Type B pancreatic cell (in vitro differentiated cells): ENCODE results near the gene FER. TPM values are rescaled to one million over a fixed set of nuclear protein-coding genes. Genes with fewer than 3 reads are reported as not detected.
"Not testable (repeated sequence)": the region's sequence is repeated elsewhere in the genome, so short reads cannot be mapped to it uniquely, and the experiment has no call there.

Experiments used
- DNase-seq: peaks from one replicate; pipeline ENCODE4 v3.0.0; 2021; ENCODE audit warnings: mixed read lengths; ENCODE audit not compliant: unreplicated experiment; ENCODE audit errors: extremely low spot score
- H3K27ac Mint-ChIP-seq: 2 replicates; pipeline ENCODE4 v1.8.0; 2021; ENCODE audit warnings: mild to moderate bottlenecking, mixed read lengths
- H3K27me3 Mint-ChIP-seq: 2 replicates; pipeline ENCODE4 v1.8.0; 2021; ENCODE audit warnings: mixed read lengths
- H3K36me3 Mint-ChIP-seq: 2 replicates; pipeline ENCODE4 v1.8.0; 2021; ENCODE audit warnings: mixed read lengths
- H3K4me1 Mint-ChIP-seq: one replicate; pipeline ENCODE4 v1.8.0; 2021; ENCODE audit warnings: mixed read lengths; ENCODE audit not compliant: unreplicated experiment
- H3K4me3 Mint-ChIP-seq: 2 replicates; pipeline ENCODE4 v1.8.0; 2021; ENCODE audit warnings: mild to moderate bottlenecking, mixed read lengths
- H3K9me3 Mint-ChIP-seq: 2 replicates; pipeline ENCODE4 v1.8.0; 2021; ENCODE audit warnings: mixed read lengths
- CTCF ChIP-seq: fragments of 200-600 bp; sonication (generic); conservative IDR thresholded peaks from 2 replicates; pipeline ENCODE4 v1.5.0; 2021; ENCODE audit warnings: antibody characterized with exemption, mild to moderate bottlenecking
- total RNA-seq: library from RNA; stranded (reverse); gene quantifications from 2 replicates; pipeline ENCODE4 v1.2.1, GENCODE V29; 2021; ENCODE audit warnings: low replicate concordance

The FER gene
- total RNA-seq, 1 donor from 2014 or later: 29.7 TPM

DNA sequence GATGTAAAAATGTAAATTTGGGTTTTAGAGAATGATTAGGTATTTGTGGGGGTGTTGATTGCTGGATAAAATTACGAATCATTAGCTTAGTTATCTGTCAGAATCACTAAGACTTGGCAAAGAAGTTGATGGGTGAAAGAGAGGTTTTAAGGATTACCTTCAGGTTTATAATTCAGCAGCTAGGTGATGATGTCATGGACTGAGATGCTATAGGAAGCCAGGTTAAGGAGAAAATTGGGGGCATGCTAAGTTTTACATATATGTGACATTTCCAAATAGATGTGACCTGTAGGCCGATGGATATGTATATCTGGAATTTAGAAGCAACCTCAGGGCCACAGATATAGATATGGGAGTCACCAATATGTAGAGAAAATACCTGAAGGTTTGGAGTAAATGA lies 228.0 kb downstream of the FER start:
- H3K9me3 Mint-ChIP-seq: no peaks in the 10 kb centered on the region
- H3K27ac Mint-ChIP-seq: no peak overlapping the region
- no peaks in the 10 kb centered on the region for H3K4me1 Mint-ChIP-seq
- no peak for DNase-seq
- H3K36me3 Mint-ChIP-seq: peaks cover 19% of the 10 kb centered on the region
- no peak for TF ChIP-seq CTCF
- no peak overlapping the region for H3K4me3 Mint-ChIP-seq
- H3K27me3 Mint-ChIP-seq: no peaks in the 10 kb centered on the region

GRCh38 chr5:108983461-108984092 lies 235.9 kb downstream of the FER start:
- DNase-seq: no peak
- TF ChIP-seq CTCF: no peak
- peaks cover 14% of the 10 kb centered on the region for H3K36me3 Mint-ChIP-seq
- no peaks in the 10 kb centered on the region for H3K4me1 Mint-ChIP-seq
- no peak overlapping the region for H3K4me3 Mint-ChIP-seq
- no peak overlapping the region for H3K27ac Mint-ChIP-seq
- H3K27me3 Mint-ChIP-seq: no peaks in the 10 kb centered on the region
- H3K9me3 Mint-ChIP-seq: no peaks in the 10 kb centered on the region

GRCh38 chr5:108989761-108990392 lies 242.2 kb downstream of the FER start:
- Mint-ChIP-seq H3K27me3 (no peaks in the 10 kb centered on the region), H3K4me1 (no peaks in the 10 kb centered on the region), H3K4me3 (no peak overlapping the region), H3K9me3 (peaks cover 4% of the 10 kb centered on the region), H3K27ac (no peak overlapping the region), H3K36me3 (peaks cover 22% of the 10 kb centered on the region)
- TF ChIP-seq CTCF: no peak
- DNase-seq: no peak

- H3K4me3 Mint-ChIP-seq, H3K27ac Mint-ChIP-seq, H3K9me3 Mint-ChIP-seq, DNase-seq, H3K4me1 Mint-ChIP-seq, H3K27me3 Mint-ChIP-seq: not testable (repeated sequence)
- peaks cover 14% of the 10 kb centered on the region for H3K36me3 Mint-ChIP-seq
These were observed 244.8 kb downstream of the FER start for GRCh38 chr5:108992396-108993085.

GRCh38 chr5:108993440-108993839 lies 245.7 kb downstream of the FER start:
- not testable (repeated sequence) for H3K36me3 Mint-ChIP-seq, DNase-seq, H3K27ac Mint-ChIP-seq, H3K4me1 Mint-ChIP-seq, H3K27me3 Mint-ChIP-seq, H3K4me3 Mint-ChIP-seq, H3K9me3 Mint-ChIP-seq

- no peaks in the 10 kb centered on the region for H3K27me3 Mint-ChIP-seq
- H3K27ac Mint-ChIP-seq: no peak overlapping the region
- no peak overlapping the region for H3K4me3 Mint-ChIP-seq
- no peak for TF ChIP-seq CTCF
- peaks cover 12% of the 10 kb centered on the region for H3K36me3 Mint-ChIP-seq
- no peaks in the 10 kb centered on the region for H3K4me1 Mint-ChIP-seq
- DNase-seq: no peak
- H3K9me3 Mint-ChIP-seq: peaks cover 4% of the 10 kb centered on the region
These were observed 250.0 kb downstream of the FER start for GRCh38 chr5:108997720-108998119.
